ENCODE results near the gene PTPRK.

Gene PTPRK

GRCh38 chr6:128531696-128532095, 11.3 kb upstream of the PTPRK start:
- no peaks in the 10 kb centered on the region for H3K9me3 ChIP-seq (ENCODE audit: control insufficient read depth, insufficient read depth, low read depth, low read length)

GRCh38 chr6:128528241-128528640, 7.8 kb upstream of the PTPRK start:
- Histone ChIP-seq H3K4me1 (ENCODE audit: control insufficient read depth, insufficient read depth, low read length) (peaks cover 3% of the 10 kb centered on the region; the same call in 1 of the 2 replicates), H3K36me3 (ENCODE audit: control insufficient read depth, insufficient read depth, low read length) (no peaks in the 10 kb centered on the region), H3K27ac (ENCODE audit: low read depth, low read length) (no peak overlapping the region), H3K9me3 (ENCODE audit: control insufficient read depth, insufficient read depth, low read depth, low read length) (no peaks in the 10 kb centered on the region), H3K4me3 (ENCODE audit: low read depth, low read length) (no peak overlapping the region), H3K9ac (ENCODE audit: low read length) (no peak overlapping the region), H3K27me3 (ENCODE audit: control insufficient read depth, insufficient read depth, low read length) (no peaks in the 10 kb centered on the region)

More at GRCh38 chr6:128531696-128532095, 11.3 kb upstream of the PTPRK start:
- no peak overlapping the region for H3K4me3 ChIP-seq (ENCODE audit: low read depth, low read length)
- no peak overlapping the region for H3K9ac ChIP-seq (ENCODE audit: low read length)
- no peak overlapping the region for H3K27ac ChIP-seq (ENCODE audit: low read depth, low read length)
- H3K27me3 ChIP-seq (ENCODE audit: control insufficient read depth, insufficient read depth, low read length) = no peaks in the 10 kb centered on the region
- H3K36me3 ChIP-seq (ENCODE audit: control insufficient read depth, insufficient read depth, low read length) = no peaks in the 10 kb centered on the region
- H3K4me1 ChIP-seq (ENCODE audit: control insufficient read depth, insufficient read depth, low read length) = no peaks in the 10 kb centered on the region

GRCh38 chr6:128527375-128527774, 7.0 kb upstream of the PTPRK start:
- Histone ChIP-seq H3K36me3 (ENCODE audit: control insufficient read depth, insufficient read depth, low read length) (no peaks in the 10 kb centered on the region), H3K27me3 (ENCODE audit: control insufficient read depth, insufficient read depth, low read length) (no peaks in the 10 kb centered on the region), H3K27ac (ENCODE audit: low read depth, low read length) (no peak overlapping the region)

GRCh38 chr6:128526152-128526914, 5.9 kb upstream of the PTPRK start:
- no peak overlapping the region for H3K4me3 ChIP-seq (ENCODE audit: low read depth, low read length)
- H3K27ac ChIP-seq (ENCODE audit: low read depth, low read length) = no peak overlapping the region
- no peaks in the 10 kb centered on the region for H3K27me3 ChIP-seq (ENCODE audit: control insufficient read depth, insufficient read depth, low read length)
- H3K36me3 ChIP-seq (ENCODE audit: control insufficient read depth, insufficient read depth, low read length) = no peaks in the 10 kb centered on the region
- no peaks in the 10 kb centered on the region for H3K9me3 ChIP-seq (ENCODE audit: control insufficient read depth, insufficient read depth, low read depth, low read length)
- peaks cover 5% of the 10 kb centered on the region for H3K4me1 ChIP-seq (ENCODE audit: control insufficient read depth, insufficient read depth, low read length)
- no peak overlapping the region for H3K9ac ChIP-seq (ENCODE audit: low read length)

More at GRCh38 chr6:128527375-128527774, 7.0 kb upstream of the PTPRK start:
- Histone ChIP-seq H3K4me1 (ENCODE audit: control insufficient read depth, insufficient read depth, low read length) (peaks cover 3% of the 10 kb centered on the region; the same call in 1 of the 2 replicates), H3K9me3 (ENCODE audit: control insufficient read depth, insufficient read depth, low read depth, low read length) (no peaks in the 10 kb centered on the region), H3K4me3 (ENCODE audit: low read depth, low read length) (no peak overlapping the region), H3K9ac (ENCODE audit: low read length) (no peak overlapping the region)

- no peak overlapping the region for H3K27ac ChIP-seq (ENCODE audit: low read depth, low read length)
- peaks cover 7% of the 10 kb centered on the region for H3K4me1 ChIP-seq (ENCODE audit: control insufficient read depth, insufficient read depth, low read length)
- no peaks in the 10 kb centered on the region for H3K27me3 ChIP-seq (ENCODE audit: control insufficient read depth, insufficient read depth, low read length)
- no peak overlapping the region for H3K9ac ChIP-seq (ENCODE audit: low read length)
- no peaks in the 10 kb centered on the region for H3K9me3 ChIP-seq (ENCODE audit: control insufficient read depth, insufficient read depth, low read depth, low read length)
- H3K4me3 ChIP-seq (ENCODE audit: low read depth, low read length) = no peak overlapping the region
- H3K36me3 ChIP-seq (ENCODE audit: control insufficient read depth, insufficient read depth, low read length) = no peaks in the 10 kb centered on the region
Observed at GRCh38 chr6:128525406-128525805, 5.0 kb upstream of the PTPRK start.

- peak overlapping the region; percentile 98 for H3K9ac ChIP-seq (ENCODE audit: low read length)
- H3K4me1 ChIP-seq (ENCODE audit: control insufficient read depth, insufficient read depth, low read length) = peaks cover 20% of the 10 kb centered on the region
- H3K27ac ChIP-seq (ENCODE audit: low read depth, low read length) = peak overlapping the region; percentile 98; the same call in 1 of the 2 replicates
- no peaks in the 10 kb centered on the region for H3K9me3 ChIP-seq (ENCODE audit: control insufficient read depth, insufficient read depth, low read depth, low read length)
- H3K4me3 ChIP-seq (ENCODE audit: low read depth, low read length) = peak overlapping the region; percentile 77
- no peaks in the 10 kb centered on the region for H3K36me3 ChIP-seq (ENCODE audit: control insufficient read depth, insufficient read depth, low read length)
- H3K27me3 ChIP-seq (ENCODE audit: control insufficient read depth, insufficient read depth, low read length) = no peaks in the 10 kb centered on the region
Observed at GRCh38 chr6:128521282-128521632, 858 bp upstream of the PTPRK start.

GRCh38 chr6:128519931-128520435, 416 bp downstream of the PTPRK start:
- peak overlapping the region; percentile 98 for H3K9ac ChIP-seq (ENCODE audit: low read length)
- peaks cover 21% of the 10 kb centered on the region for H3K4me1 ChIP-seq (ENCODE audit: control insufficient read depth, insufficient read depth, low read length)
- no peaks in the 10 kb centered on the region for H3K27me3 ChIP-seq (ENCODE audit: control insufficient read depth, insufficient read depth, low read length)
- peak overlapping the region; percentile 77 for H3K4me3 ChIP-seq (ENCODE audit: low read depth, low read length)
- H3K9me3 ChIP-seq (ENCODE audit: control insufficient read depth, insufficient read depth, low read depth, low read length) = no peaks in the 10 kb centered on the region
- H3K27ac ChIP-seq (ENCODE audit: low read depth, low read length) = peak overlapping the region; percentile 96
- no peaks in the 10 kb centered on the region for H3K36me3 ChIP-seq (ENCODE audit: control insufficient read depth, insufficient read depth, low read length)

GRCh38 chr6:128519132-128519930, 1.1 kb downstream of the PTPRK start:
- peak overlapping the region; percentile 98 for H3K9ac ChIP-seq (ENCODE audit: low read length)
- H3K4me3 ChIP-seq (ENCODE audit: low read depth, low read length) = peak overlapping the region; percentile 77
- peaks cover 21% of the 10 kb centered on the region for H3K4me1 ChIP-seq (ENCODE audit: control insufficient read depth, insufficient read depth, low read length)
- no peaks in the 10 kb centered on the region for H3K36me3 ChIP-seq (ENCODE audit: control insufficient read depth, insufficient read depth, low read length)
- H3K9me3 ChIP-seq (ENCODE audit: control insufficient read depth, insufficient read depth, low read depth, low read length) = no peaks in the 10 kb centered on the region
- H3K27me3 ChIP-seq (ENCODE audit: control insufficient read depth, insufficient read depth, low read length) = no peaks in the 10 kb centered on the region
- peak overlapping the region; percentile 96 for H3K27ac ChIP-seq (ENCODE audit: low read depth, low read length)

- Histone ChIP-seq H3K4me3 (ENCODE audit: low read depth, low read length) (peak overlapping the region; percentile 77), H3K27me3 (ENCODE audit: control insufficient read depth, insufficient read depth, low read length) (no peaks in the 10 kb centered on the region), H3K9me3 (ENCODE audit: control insufficient read depth, insufficient read depth, low read depth, low read length) (no peaks in the 10 kb centered on the region), H3K27ac (ENCODE audit: low read depth, low read length) (no peak overlapping the region), H3K9ac (ENCODE audit: low read length) (peak overlapping the region; percentile 98), H3K36me3 (ENCODE audit: control insufficient read depth, insufficient read depth, low read length) (no peaks in the 10 kb centered on the region), H3K4me1 (ENCODE audit: control insufficient read depth, insufficient read depth, low read length) (peaks cover 21% of the 10 kb centered on the region)
Observed at GRCh38 chr6:128518434-128519131, 1.8 kb downstream of the PTPRK start.

GRCh38 chr6:128517124-128517523, 3.3 kb downstream of the PTPRK start:
- H3K36me3 ChIP-seq (ENCODE audit: control insufficient read depth, insufficient read depth, low read length) = no peaks in the 10 kb centered on the region
- no peaks in the 10 kb centered on the region for H3K9me3 ChIP-seq (ENCODE audit: control insufficient read depth, insufficient read depth, low read depth, low read length)
- no peak overlapping the region for H3K9ac ChIP-seq (ENCODE audit: low read length)
- H3K4me3 ChIP-seq (ENCODE audit: low read depth, low read length) = no peak overlapping the region
- H3K27me3 ChIP-seq (ENCODE audit: control insufficient read depth, insufficient read depth, low read length) = no peaks in the 10 kb centered on the region
- H3K4me1 ChIP-seq (ENCODE audit: control insufficient read depth, insufficient read depth, low read length) = peaks cover 21% of the 10 kb centered on the region
- no peak overlapping the region for H3K27ac ChIP-seq (ENCODE audit: low read depth, low read length)

Measured in HUES6 (cell line).